Panc1 (cell line): ENCODE results near the gene C22orf39. TPM values are rescaled to one million over a fixed set of nuclear protein-coding genes. Genes with fewer than 3 reads are reported as not detected.

ENCODE experiments used
- ATAC-seq: fragments of 200-7000 bp; cut with Tn5 transposase; 2 replicates; pipeline ENCODE4 v1.9.1; 2020; ENCODE audit warnings: mild to moderate bottlenecking, moderate library complexity
- BruUV-seq: library from RNA; stranded (reverse); fragments of 400-500 nt; replicated peaks from 2 replicates; lab custom pipeline; 2021; lab: Mats Ljungman, UMichigan
- CTCF ChIA-PET: fragments of 300-600 bp; sonication (Branson Sonifier 250); formaldehyde crosslinking; loops from one replicate; lab custom pipeline; 2022; ENCODE audit warnings: antibody characterized with exemption; lab: Charles Lee
- POLR2A ChIA-PET: fragments of 300-600 bp; sonication (Branson Sonifier 250); formaldehyde crosslinking; loops from one replicate; lab custom pipeline; 2022; ENCODE audit warnings: antibody characterized with exemption; lab: Charles Lee
- DNase-seq: peaks from one replicate; pipeline ENCODE4 v3.0.0-alpha.2; 2010; ENCODE audit warnings: low read depth, low spot score
- H3K27ac ChIP-seq: 2 replicates; pipeline ENCODE4 v1.5.1; 2011; ENCODE audit warnings: mild to moderate bottlenecking, low read length, inconsistent platforms
- H3K27me3 ChIP-seq: fragments of 200-500 bp; sonication (Bioruptor generic); 2 replicates; pipeline ENCODE4 v1.6.0; 2014; ENCODE audit warnings: low read length, inconsistent platforms; ENCODE audit not compliant: control insufficient read depth, insufficient read depth
- H3K36me3 ChIP-seq: fragments of 200-500 bp; sonication (Bioruptor generic); 2 replicates; pipeline ENCODE4 v1.5.1; 2014; ENCODE audit warnings: inconsistent platforms, mild to moderate bottlenecking, low read length, moderate library complexity; ENCODE audit not compliant: control insufficient read depth, insufficient read depth
- H3K4me1 ChIP-seq: 2 replicates; pipeline ENCODE4 v1.5.1; 2011; ENCODE audit warnings: inconsistent platforms, mild to moderate bottlenecking, low read length, moderate library complexity; ENCODE audit not compliant: control insufficient read depth, insufficient read depth
- H3K4me3 ChIP-seq, 2 experiments: 2 replicates each; pipeline ENCODE4 v1.5.1; 2011 to 2012; ENCODE audit warnings: low read depth in 2 of 2, low read length in 2 of 2, mild to moderate bottlenecking in 2 of 2, inconsistent platforms in 1 of 2, moderate library complexity in 1 of 2
- H3K9me3 ChIP-seq: fragments of 200-500 bp; sonication (Bioruptor generic); 2 replicates; pipeline ENCODE4 v1.5.1; 2014; ENCODE audit warnings: low read depth, mild to moderate bottlenecking, inconsistent platforms, low read length, moderate library complexity; ENCODE audit not compliant: control insufficient read depth, insufficient read depth
- CTCF ChIP-seq: fragments of 450-650 bp; IDR thresholded peaks from 2 replicates; pipeline ENCODE4 v1.5.1; 2017; ENCODE audit warnings: mild to moderate bottlenecking
- POLR2AphosphoS5 ChIP-seq: IDR thresholded peaks from 2 replicates; pipeline ENCODE4 v1.6.1; 2012; ENCODE audit warnings: mild to moderate bottlenecking, low read depth, low read length, moderate library complexity
- SIN3A ChIP-seq: IDR thresholded peaks from 2 replicates; pipeline ENCODE4 v1.6.1; 2012; ENCODE audit warnings: low read depth, mild to moderate bottlenecking, low read length, moderate library complexity, borderline replicate concordance; ENCODE audit not compliant: insufficient read depth
- TCF7L2 ChIP-seq: IDR thresholded peaks from 2 replicates; pipeline ENCODE4 v1.6.1; 2011; ENCODE audit warnings: mild to moderate bottlenecking, low read depth, low read length, inconsistent platforms
- in situ Hi-C: cut with HindIII; loops from 2 replicates; pipeline ENCODE4 v1.10.0; 2016; ENCODE audit warnings: low sequenced_read_pairs, low pct_unique_long_range_greater_than_20kb
- intact Hi-C: fragments of 100-400 bp; cut with micrococcal nuclease; formaldehyde crosslinking; loops from one replicate; pipeline ENCODE4 v1.10.0; 2022; ENCODE audit not compliant: unreplicated experiment
- total RNA-seq: library from RNA; stranded (reverse); gene quantifications from one replicate; pipeline ENCODE4 v1.2.1, GENCODE V29; 2021; ENCODE audit not compliant: unreplicated experiment
- TF ChIP-seq, protein P1 (sequence below), 2 experiments: IDR thresholded peaks; 2 replicates each; pipeline ENCODE4 v1.6.1; 2011 to 2012; ENCODE audit warnings: low read depth in 2 of 2, control low read depth in 1 of 2, low read length in 1 of 2, mild to moderate bottlenecking in 1 of 2, moderate library complexity in 1 of 2; ENCODE audit not compliant: insufficient read depth in 1 of 2

The C22orf39 gene
- total RNA-seq, 1 experiment from 2014 or later, result 20.5 TPM

DNA sequence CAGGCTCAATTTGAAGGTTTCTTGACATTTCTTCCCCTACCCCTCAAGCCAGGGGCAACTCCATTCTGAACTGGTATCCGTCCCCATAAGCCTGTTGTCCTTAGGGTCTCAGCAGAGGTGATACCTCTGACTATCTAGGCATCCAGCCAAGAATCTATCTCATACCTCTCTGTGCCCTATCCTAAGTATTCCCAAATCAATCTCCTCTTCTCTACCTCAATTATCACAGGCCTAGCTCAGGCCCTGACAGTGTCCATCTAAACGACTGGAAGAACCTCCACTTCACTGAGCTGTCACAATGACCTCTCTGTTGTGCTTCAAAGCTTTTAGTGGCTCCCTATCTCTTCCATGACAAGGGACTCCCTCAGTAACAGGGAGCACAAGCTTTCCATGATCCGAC is 42.8 kb downstream of the C22orf39 start:
- BruUV-seq, result no TSS peak
- peaks cover 3% of the 10 kb centered on the region; the same call in 1 of the 2 replicates for H3K36me3 ChIP-seq

GRCh38 chr22:19402642-19403191 is 44.8 kb downstream of the C22orf39 start:
- ATAC-seq (no peak), DNase-seq (no peak)
- intact Hi-C loops, result no loop called here
- in situ Hi-C loops, result no loop called here
- BruUV-seq, result no TSS peak
- ChIA-PET CTCF (no interaction called here), POLR2A (interaction anchor here (0.7 kb wide), 1 partner anchor 180 kb away, joined by 10 read pairs; no protein-coding TSS in a partner anchor)
- H3K27ac ChIP-seq, result no peak overlapping the region
- no peak overlapping the region for H3K4me3 ChIP-seq
- no peaks in the 10 kb centered on the region for H3K9me3 ChIP-seq
- no peaks in the 10 kb centered on the region for H3K27me3 ChIP-seq
- no peaks in the 10 kb centered on the region for H3K4me1 ChIP-seq
- H3K36me3 ChIP-seq, result peaks cover 3% of the 10 kb centered on the region
- no peak for TF ChIP-seq SIN3A
- TF ChIP-seq CTCF, result no peak

More for the DNA sequence above, 42.8 kb downstream of the C22orf39 start:
- CTCF ChIA-PET, result no interaction called here
- no peaks in the 10 kb centered on the region for H3K27me3 ChIP-seq
- H3K27ac ChIP-seq, result no peak overlapping the region
- no peaks in the 10 kb centered on the region for H3K4me1 ChIP-seq
- intact Hi-C loops (no loop called here), in situ Hi-C loops (no loop called here)
- POLR2A ChIA-PET, result no interaction called here
- no peaks in the 10 kb centered on the region for H3K9me3 ChIP-seq
- ATAC-seq (no peak), DNase-seq (no peak)
- H3K4me3 ChIP-seq, result no peak overlapping the region
- TF ChIP-seq CTCF (no peak), SIN3A (no peak)

DNA sequence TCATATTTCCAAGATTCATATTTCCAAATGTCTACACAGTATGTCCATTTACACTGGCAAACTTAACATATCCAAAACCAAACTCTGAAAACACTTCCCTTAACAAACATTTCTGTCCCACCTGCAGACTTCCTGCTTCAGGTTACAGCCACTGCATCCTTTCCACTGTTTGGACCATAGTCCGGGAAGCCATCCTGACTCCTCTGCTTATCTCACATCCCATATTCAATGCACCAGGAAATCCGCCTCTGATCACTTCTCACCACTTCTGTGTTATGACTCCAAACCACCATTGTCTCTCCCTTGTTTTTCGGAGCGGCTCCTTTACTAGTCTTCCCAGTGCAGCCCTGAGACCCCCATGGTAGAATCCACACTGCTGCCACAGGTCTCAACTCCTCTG is 46.0 kb downstream of the C22orf39 start:
- Histone ChIP-seq H3K36me3 (peaks cover 3% of the 10 kb centered on the region), H3K9me3 (no peaks in the 10 kb centered on the region), H3K27ac (no peak overlapping the region), H3K4me1 (no peaks in the 10 kb centered on the region), H3K27me3 (no peaks in the 10 kb centered on the region), H3K4me3 (no peak overlapping the region)
- POLR2A ChIA-PET, result no interaction called here
- intact Hi-C loops, result no loop called here
- DNase-seq (no peak), ATAC-seq (no peak)
- no peak for TF ChIP-seq CTCF
- TF ChIP-seq POLR2AphosphoS5, result no peak
- no peak for TF ChIP-seq TCF7L2
- TF ChIP-seq SIN3A, result no peak
- TF ChIP-seq, protein P1, sequence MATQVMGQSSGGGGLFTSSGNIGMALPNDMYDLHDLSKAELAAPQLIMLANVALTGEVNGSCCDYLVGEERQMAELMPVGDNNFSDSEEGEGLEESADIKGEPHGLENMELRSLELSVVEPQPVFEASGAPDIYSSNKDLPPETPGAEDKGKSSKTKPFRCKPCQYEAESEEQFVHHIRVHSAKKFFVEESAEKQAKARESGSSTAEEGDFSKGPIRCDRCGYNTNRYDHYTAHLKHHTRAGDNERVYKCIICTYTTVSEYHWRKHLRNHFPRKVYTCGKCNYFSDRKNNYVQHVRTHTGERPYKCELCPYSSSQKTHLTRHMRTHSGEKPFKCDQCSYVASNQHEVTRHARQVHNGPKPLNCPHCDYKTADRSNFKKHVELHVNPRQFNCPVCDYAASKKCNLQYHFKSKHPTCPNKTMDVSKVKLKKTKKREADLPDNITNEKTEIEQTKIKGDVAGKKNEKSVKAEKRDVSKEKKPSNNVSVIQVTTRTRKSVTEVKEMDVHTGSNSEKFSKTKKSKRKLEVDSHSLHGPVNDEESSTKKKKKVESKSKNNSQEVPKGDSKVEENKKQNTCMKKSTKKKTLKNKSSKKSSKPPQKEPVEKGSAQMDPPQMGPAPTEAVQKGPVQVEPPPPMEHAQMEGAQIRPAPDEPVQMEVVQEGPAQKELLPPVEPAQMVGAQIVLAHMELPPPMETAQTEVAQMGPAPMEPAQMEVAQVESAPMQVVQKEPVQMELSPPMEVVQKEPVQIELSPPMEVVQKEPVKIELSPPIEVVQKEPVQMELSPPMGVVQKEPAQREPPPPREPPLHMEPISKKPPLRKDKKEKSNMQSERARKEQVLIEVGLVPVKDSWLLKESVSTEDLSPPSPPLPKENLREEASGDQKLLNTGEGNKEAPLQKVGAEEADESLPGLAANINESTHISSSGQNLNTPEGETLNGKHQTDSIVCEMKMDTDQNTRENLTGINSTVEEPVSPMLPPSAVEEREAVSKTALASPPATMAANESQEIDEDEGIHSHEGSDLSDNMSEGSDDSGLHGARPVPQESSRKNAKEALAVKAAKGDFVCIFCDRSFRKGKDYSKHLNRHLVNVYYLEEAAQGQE (IDR thresholded peaks at IDR 0.05; ENCODE audit: insufficient read depth in 1 of 2, low read depth in 2 of 2, low read length in 1 of 2), result no peak
- CTCF ChIA-PET, result no interaction called here
- no TSS peak for BruUV-seq
- in situ Hi-C loops, result no loop called here
